ENCODE data around the gene COIL.
A peak's percentile ranks its signal among the peaks of the same experiment; 100 is the strongest.
"Not testable (repeated sequence)": the region's sequence is repeated elsewhere in the genome, so short reads cannot be mapped to it uniquely, and the experiment has no call there.

Gene COIL

DNA sequence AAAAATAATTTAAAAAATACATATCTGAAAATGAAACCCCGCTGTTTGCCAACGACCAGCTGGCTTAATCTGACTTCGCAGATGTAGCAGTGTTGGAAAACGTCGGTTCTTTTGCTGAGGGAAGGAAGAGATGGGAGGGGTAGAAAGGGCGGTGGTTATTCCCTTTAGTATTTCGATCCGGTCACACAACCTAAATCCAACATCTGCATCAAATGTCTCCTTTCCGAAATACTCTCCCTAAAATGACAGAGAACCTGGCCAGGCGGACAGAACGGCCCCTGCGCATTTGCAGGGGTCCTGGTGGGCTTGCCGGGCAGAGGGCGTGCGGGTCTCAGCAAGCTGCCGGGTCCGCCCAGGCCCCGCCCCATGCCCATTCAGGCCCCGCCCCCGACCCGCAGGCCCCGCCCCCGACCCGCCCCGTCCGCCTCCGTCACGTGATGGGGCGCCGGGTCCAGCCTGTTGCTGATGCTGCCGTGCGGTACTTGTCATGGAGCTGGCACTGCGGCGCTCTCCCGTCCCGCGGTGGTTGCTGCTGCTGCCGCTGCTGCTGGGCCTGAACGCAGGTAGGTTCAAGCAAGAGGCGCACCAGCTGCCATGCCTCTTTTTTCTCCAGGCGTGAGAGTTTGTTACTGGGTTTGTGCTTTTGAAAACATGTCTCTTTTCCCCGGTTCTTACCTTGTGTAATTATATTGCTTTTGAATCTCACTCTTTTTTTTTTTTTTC lies 17.0 kb upstream of the COIL start, which contains the start of gene SCPEP1:
TSS of gene SCPEP1 (plus strand) at position 459 of the 723 bp plus-strand sequence. CDS start at position 488, 29 bp downstream.
- DNase-seq = peak; percentile 76

DNA sequence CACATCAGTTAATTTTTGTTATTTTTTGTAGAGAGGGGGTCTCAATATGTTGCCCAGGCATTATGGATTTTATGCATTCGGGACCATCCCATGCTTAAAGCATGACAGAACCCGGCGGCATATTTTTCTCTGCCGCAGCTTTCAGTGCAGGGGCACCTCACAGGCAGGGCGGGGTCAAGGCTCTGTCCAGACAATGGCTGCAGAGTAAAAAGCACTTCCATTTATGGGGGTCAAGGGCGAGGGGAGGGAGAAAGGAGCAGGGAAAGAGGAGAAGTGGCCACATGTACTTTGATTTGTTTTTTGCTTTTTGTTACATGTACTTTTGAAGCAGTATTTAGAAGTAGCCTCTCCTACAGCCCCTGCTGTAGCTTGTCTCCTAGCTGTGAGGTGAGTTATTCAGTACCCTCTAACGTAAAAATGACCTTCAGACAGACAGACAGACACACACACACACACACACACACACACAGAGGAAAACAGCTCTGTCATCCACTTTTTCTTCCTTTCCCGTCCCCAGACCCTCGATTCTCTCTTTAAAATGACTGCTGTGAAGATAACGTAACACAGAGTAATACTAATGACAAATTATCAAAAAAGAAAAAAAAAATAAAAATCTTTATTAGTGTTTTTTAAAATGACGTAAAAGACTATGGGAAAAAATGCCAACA lies 16.2 kb upstream of the COIL start:
- DNase-seq = no peak

DNA sequence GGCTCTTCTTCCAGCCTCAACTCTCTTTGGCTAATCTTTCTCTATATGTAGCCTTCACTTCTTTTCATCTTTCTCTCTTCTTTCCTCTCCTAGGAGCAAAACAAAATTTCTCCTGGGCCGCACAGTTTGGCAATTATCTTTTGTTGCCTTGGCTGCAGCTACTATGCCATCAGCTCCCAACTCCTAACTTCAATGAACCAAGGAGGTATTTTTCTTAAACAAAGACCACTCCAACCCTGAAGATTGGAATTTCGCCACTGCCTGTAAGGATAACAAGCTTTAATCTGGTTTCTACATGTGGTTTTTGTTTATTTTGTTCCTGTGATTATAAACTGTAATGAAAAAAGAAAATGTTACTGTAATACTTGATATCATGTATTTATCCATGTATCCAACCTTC lies 14.8 kb upstream of the COIL start:
- DNase-seq = no peak

- DNase-seq = no peak
Observed at GRCh38 chr17:56974055-56974454, 13.2 kb upstream of the COIL start.

DNA sequence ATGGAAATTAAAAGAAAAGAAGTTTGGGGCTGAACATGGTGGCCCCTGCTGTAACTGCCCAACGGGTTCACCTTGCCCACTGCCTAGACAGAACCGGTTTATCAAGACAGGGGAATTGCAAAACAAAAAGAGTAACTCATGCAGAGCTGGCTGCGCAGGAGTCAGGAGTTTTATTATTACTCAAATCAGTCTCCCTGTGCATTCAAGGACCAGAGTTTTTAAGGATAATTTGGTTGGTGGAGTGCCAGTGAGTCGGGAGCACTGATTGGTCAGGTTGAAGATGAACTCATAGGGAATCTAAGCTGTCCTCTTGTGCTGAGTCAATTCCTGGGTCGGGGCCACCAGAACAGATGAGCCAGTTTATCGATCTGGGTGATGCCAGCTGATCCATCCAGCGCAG lies 12.7 kb upstream of the COIL start:
- no peak for DNase-seq

GRCh38 chr17:56972111-56972730 lies 11.4 kb upstream of the COIL start:
- no peak for DNase-seq

- DNase-seq = no peak
Observed at GRCh38 chr17:56970974-56971373, 10.1 kb upstream of the COIL start.

DNA sequence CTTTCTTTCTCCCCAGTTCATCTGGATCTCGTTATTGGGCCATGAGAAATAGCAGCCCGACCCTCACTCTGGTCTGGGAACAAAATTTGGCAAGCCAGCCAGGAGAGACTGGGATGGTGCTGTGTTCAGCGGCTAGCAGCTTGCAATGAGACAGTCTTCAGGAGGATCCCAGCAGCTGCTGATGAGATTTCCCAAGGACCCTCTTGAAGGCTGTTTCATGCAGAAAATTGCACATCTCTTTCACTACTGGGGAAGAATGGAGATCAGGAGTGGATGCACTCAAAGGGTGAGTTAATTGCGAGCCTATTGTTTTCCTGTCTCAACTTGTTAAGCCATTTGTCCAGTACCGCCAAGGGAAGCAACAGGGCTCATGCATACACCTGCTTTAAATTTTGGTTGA lies 5.5 kb upstream of the COIL start:
- peak; percentile 49 for DNase-seq

- not testable (repeated sequence) for DNase-seq
Observed at GRCh38 chr17:56965681-56966080, 4.8 kb upstream of the COIL start.

DNA sequence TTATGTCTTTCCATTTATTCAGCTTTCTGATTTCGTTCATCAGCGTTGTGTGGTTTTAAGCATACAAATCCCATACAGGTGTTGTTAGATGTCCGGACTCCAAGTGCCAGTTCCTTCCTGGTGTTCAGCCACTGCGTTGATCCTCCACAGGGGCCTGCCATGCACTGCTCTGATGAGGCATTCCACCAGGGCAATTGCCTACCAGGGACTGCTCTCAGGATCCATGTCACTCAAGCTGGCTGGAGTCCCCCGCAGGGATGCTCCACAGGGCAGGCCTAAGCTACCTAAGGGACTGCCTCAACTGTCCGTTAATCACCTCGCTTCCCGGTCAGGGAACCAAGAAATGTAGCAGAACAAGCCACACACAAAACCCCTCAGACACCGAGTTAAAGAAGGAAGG lies 4.4 kb upstream of the COIL start:
- not testable (repeated sequence) for DNase-seq

- no peak for DNase-seq
Observed at GRCh38 chr17:56956992-56957391, 3.9 kb downstream of the COIL start.

DNA sequence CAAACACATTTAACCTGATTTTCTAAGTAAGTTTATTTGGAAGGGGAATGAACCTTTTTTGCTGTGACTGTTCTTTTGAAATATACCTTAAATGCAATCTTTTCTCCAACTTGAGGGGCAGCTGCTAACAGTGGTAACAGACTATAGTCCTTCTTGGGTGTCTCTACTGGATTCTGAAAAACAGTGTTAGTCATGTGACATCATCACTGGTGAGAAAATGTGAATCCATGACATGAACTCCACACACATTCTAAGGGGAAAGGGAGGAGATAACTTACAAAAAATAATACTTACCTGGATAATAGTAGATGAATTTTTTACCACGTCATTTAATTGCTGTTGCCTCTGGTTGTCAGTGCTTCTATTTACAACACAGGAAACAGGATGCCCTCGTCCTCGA lies 11.3 kb downstream of the COIL start:
- DNase-seq = no peak

DNA sequence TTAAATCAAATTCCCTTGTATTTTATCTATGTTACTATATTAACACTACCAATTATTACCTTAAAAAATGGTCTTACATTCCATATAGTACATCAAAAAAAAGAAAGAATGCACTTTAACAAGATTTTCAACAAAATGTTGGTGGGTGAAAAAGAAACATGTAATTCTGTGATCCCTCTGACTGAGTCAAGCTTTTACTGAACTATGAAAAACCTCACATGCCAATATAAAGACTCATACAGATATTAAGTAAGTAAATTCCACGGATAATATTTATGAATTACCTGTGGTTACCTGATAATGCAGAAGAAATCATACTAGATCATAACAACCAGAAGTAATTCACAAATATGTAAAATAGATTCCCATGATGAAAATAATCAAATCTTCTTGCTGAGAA lies 12.4 kb downstream of the COIL start:
- DNase-seq = no peak

DNA sequence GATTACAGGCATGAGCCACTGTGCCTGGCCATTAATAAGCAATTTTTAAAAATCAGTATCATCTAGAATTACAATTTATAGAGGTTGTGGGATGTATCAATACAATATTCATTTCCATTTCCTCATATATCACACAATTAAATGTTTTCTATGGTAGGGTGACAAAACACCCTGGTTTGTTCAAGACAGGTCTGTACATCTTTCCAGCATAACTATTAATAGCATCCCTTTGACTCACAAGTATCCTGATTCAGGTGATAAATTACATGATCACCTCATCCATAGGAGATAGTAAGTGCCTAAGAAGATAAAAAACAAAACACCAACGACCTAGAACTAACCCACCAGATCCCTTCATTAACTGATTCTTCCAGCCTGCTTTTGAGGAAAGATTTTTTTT lies 13.1 kb downstream of the COIL start:
- no peak for DNase-seq

GRCh38 chr17:56945938-56946505 lies 14.8 kb downstream of the COIL start:
- no peak for DNase-seq

GRCh38 chr17:56943505-56944125 lies 17.2 kb downstream of the COIL start:
- no peak for DNase-seq

GRCh38 chr17:56939869-56940484 lies 20.9 kb downstream of the COIL start:
- DNase-seq = peak; percentile 23

DNA sequence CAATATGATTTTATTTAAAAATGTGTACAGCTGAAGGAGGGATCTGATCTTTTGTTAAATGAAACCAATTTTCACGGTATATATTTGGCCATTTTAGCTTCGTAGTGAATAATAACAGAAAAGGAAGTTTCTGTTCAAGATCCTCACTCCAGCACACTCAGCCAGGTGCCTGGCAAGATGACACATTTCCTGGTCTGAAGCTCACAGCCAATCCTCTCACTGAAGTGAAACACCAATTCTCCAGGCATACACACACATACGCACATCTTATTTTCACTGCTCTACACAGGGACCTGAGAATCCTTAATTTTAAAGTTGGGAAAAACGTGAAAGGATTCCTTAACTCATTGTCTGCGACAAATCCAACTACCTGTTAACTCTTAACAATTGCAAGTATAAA lies 22.6 kb downstream of the COIL start:
- DNase-seq = not testable (repeated sequence)

DNA sequence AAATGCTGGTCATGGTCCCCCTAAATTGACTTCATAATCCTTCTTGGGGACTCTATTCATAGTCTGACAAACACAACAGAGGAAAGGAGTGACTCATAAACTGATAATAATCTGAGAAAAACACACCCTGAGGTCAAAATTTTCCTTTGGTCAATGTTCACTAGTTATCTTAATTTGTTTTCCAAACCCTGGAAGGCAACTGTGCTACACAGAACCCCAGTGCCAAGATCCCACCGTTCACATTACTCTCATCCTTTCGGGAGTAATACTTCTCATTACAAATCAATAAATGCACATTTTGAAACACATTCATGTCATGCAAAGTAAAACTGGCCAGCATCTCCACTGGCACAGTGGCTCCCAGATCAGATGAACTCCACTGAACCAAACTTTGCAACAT lies 23.2 kb downstream of the COIL start:
- DNase-seq = no peak

DNA sequence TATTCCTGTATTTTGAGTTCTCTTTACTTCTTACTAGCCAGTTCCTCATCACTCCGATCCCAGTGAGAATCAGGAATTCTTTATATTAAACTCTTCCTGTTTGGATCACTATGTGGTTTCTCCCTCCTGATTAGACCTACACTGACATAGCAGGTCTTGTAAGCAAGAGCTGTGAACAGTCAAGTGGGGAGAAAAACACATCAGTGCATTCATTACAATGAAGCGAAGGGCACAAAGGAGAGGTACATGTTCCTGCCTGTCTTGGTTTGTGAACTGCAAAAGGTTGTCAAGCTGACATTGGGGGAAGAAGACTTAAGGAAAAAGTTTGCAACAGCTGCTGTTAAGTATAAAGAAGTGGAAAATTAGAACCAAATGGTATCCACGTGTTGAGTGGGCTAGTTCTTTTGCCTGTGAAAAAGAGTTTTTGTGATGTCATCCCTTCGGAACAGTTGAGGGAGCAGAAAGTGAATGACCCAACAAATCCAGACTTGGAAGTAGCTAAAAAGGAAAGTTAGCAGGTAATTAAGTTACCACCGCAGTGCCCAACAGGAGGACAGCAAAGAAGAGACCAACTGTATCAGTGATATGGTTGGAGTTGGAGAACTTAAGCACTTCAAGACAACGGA lies 24.0 kb downstream of the COIL start:
- no peak for DNase-seq

GRCh38 chr17:56935461-56935860 lies 25.4 kb downstream of the COIL start:
- DNase-seq = no peak

DNA sequence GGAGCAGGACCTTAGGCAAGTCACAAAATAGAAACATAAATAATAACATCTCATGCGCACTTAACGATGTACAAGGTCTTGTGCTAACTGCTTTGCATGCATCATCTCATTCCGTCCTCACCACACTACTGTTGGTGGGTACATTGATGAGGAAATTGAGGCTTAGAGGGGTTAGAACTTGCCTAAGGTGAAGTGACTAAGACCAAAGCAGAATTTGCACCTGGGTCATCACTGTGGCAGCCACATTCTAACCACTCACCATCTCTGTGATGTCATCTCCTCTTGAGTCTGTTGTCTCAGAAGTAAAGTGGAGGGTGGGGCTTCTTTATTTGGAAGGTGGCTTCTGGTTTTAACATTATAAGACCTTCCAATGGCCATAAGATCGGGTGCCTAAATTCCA lies 26.6 kb downstream of the COIL start:
- DNase-seq = no peak

Data from NCI-H1092 (cell line).